Stimulated activated CD4-positive, alpha-beta T cell treated with anti-CD3 and anti-CD28 coated beads, Interleukin-12 subunit alpha, Interleukin-12 subunit beta, amount 100 ng/mL, for 48 hours (primary cell): ENCODE measurements around the gene DLGAP1.

Experiments
- DNase-seq, 3 donors: peaks; one replicate each; pipeline ENCODE4 v3.0.0-alpha.2; 2020; ENCODE audit warnings: low read depth in 2 of 3, low spot score in 1 of 3

DLGAP1 gene

DNA sequence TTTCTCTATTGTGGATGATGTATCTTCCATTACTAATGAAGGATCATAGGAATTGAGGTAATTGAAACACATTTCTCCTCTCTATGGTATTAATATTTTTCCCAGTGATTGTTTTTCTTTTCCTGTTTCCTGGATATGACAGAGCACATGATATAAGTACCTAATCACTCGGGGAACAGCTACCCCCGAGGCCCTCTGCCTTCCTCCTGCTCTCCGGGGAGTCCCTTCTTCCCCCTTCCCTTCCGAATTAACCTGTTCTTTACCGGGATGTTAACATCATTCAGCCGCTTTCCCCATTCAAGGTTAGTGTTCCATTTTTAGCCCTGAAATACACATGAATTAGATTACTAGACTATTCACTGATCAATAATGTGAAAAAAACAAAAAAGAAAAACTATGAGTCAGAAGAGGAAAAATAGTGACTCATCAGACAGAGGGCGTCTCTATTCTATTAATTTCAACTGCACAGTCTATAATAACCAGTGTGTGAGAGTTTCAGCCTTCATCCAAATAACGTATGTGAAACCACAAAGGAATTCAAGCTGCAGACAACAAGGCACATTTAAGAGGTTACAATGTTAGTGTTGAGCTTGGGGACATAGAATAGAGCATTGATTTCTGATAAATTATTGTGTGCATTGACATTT lies 450.8 kb downstream of the DLGAP1 start:
- DNase-seq: no peak

DNA sequence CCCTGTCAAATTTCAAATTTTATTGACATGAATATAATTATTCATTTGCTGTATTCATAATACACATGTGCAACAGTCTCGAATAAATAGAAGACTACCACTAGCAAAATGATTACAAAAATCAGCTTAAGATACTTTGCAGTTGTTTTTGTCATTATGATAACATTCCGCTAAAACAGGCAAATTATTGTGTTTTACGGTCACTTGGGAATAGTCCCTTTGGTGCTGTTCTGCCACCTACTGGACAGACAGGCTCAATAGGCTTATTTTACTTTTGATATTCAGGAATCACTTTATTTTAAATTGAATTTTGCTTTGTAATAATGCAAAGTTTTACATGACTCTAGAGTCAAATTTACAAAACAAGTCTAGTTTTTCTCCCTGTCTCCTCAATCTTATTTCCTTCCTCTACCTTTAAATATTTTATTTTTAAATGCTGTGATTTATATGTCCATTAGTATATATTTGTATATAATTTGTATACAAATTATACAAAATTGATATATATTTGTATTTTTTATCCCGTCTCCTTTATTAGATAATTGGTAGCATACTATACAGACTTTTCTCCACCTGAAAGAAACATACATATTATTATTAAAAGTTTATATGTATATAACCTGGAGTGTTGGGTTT lies 456.3 kb downstream of the DLGAP1 start:
- DNase-seq: peak in 1 of 3 donors; percentile 8

DNA sequence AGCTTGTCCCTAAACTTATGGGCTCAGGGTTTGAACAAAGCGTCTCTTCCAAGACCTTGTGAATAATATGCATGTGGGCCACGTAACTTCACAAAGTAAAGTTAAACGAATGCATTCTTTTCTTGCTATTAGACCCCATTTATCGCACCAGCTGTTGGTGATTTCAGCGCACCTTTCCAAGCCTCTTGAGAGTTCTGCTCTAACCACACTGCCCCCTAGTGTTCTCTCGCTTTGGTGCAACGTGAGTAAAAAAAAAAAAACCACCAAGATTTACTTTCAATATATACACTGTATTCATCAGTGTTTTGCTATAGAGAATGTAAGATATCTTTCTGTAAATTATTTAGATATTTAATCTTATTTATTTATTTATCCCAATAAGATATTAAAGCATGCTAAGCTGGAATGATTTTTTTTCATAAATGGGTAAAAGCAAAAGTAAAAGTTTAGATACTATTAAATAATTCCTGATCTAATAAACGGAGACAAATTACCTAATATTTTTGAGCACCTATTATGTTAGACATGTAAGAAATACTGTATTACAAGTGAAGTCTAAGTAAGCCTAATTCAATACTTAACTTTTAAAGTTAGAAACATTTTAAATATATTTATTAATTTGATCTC lies 459.5 kb downstream of the DLGAP1 start:
- peak; percentile 12 to 67 (median 34) for DNase-seq

DNA sequence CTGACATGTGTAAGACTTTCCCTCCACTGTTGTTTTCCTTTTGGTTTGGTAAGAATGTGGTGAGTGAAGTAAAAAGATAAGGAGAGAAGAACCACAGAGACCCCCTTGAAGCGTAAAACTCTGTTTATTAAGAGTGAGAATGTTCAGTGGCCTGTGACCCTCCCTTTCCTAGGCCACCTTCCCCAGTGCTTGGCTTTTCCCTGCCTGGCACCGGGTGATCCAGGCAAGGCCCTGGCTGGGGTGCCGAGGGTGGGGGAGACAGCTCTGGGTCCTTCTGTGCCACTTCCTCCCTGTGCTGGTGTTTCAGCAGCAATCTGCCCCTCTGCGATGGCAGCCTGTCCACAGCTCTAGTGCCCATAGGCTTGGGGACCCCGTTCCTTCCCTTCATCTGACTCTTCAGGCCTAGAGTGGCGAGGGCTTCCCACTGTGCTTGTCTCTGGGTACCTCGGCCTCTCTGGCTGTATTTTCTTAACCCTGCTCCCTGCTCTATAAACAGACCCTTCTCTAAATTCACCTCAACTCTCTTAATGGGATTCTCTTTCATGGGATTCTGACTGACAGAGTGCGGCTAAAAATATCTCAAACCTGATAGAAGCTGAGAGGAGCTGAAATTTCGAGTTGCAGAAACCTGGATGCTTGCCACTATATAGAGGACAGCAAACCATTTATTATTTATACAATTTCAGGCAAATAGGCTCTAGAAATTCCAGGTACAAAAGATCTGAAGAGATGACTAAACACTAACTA lies 461.0 kb downstream of the DLGAP1 start:
- no peak for DNase-seq

DNA sequence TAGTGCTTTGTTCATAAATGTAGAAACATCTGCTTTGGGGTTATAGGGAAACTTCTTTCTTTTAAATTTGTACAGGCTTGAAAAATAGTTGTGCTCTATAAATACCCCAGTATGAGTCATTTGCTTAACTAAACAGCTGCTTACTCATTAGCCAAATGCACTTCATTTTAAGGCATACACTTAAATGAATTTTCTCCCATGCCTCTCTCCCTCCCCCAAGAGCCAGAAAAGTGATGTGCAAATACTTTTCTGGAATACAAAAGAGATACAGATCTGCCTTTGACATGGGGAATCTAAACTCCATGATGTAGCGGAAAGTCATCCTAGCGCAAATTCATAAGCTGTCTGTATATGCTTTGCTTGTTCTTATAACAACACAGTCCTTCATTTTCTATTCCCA lies 469.4 kb downstream of the DLGAP1 start:
- DNase-seq: no peak

DNA sequence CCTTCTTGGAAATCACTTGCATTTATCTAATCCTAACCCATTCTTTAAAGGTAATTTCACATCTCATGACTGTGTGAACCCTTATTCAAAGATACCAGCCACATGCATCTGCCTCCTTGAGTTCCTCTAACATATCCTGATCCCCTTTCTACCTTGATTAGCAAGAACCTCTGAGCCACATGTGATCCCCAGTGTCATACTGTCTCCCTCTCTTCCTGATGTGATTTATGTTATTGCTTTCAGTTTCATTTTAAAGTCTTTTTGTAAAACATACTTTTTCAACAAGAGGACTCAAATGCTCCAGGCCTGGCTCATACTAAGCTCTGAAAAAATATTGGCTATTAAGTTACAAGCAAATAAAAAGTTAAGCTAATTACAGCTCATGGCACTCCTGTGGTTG lies 470.1 kb downstream of the DLGAP1 start:
- DNase-seq: no peak

DNA sequence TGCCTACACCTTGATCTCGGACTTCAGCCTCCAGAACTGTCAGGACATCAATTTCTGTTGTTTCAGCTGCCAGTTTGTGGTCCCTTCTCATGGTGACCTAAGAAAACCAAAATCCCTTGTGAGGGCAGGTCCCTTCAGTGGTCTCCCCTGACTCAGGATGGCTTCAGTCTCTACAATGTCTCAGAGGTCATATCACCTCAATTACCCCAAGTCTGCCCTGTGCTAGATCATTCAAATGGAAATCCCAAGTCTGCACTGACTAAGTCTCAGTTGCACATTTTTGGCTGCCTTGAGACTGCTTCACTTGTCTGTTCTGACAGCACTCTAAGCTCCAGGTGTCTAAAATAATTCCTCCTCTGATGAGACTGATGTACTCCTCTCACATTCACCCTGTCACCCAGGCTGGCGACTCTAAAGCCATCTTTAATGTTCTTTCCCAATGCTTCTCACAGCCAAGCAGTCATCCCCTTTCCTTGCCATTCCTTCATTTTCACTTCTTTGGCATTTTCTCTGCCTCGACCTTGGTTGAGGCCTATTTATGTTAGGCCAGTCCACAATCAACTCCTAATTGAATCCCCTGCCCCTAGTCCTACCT lies 470.8 kb downstream of the DLGAP1 start:
- no peak for DNase-seq

DNA sequence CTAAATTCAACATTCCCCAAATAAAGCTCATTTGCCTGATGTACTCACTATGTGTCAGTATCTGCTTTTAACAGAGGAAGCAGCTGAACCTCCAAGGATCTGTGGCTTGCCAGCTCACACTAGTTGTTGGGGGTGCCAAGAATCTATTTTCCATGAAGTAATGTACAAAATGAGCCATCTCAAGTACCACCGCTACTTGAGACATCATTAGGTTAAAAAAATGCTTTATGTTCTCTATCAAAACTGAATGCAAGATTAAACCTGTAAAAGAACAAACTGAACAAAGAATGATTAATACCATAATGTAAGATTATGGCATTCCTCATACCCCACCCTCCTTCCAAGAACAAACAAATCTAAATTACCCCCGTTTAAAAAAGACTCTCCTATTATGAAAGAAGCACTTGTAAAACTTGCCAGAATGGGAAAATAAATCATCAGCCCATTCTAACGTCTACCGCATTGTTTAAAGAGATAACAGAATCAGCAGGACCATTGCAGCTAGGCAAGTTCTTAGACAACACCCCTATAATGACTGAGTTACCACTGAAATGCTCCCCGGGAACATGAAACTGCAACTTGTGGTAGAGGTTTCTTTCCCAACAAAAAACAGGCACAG lies 471.6 kb downstream of the DLGAP1 start:
- no peak for DNase-seq

DNA sequence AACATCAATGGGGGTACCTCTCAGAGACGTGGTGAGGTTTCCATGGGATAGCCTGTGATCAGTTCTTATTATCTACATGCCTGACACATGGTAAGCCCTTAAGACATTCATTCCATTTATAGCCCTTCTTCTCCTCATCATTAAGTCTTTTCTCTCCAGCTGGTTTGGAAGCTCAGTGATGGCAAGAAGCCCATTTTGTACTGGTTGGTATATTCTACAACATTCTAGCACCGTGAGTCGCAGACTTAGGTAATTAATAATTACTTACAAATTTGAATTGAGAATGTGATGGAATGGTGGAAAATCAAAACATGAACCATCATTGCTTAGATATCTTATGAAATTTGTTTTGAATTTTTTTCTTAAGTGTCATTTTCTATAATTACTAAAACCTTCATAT lies 472.6 kb downstream of the DLGAP1 start:
- DNase-seq: no peak

DNA sequence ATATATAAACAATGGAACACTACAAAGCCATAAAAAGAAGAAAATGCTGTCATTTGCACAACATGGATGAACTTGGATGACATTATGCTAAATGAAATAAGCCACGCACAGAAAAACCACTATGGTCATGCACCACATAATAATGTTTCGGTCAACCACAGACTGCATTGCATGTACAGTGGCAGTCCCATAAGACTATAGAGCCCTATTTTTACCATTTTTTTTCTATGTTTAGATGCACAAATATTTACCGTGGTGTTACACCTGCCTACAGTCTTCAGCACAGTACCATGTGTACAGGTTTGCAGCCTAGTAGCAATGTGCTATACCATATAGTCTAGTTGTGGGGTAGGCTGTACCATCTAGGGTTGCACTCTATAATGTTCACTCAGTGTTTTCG lies 476.1 kb downstream of the DLGAP1 start:
- no peak for DNase-seq

DNA sequence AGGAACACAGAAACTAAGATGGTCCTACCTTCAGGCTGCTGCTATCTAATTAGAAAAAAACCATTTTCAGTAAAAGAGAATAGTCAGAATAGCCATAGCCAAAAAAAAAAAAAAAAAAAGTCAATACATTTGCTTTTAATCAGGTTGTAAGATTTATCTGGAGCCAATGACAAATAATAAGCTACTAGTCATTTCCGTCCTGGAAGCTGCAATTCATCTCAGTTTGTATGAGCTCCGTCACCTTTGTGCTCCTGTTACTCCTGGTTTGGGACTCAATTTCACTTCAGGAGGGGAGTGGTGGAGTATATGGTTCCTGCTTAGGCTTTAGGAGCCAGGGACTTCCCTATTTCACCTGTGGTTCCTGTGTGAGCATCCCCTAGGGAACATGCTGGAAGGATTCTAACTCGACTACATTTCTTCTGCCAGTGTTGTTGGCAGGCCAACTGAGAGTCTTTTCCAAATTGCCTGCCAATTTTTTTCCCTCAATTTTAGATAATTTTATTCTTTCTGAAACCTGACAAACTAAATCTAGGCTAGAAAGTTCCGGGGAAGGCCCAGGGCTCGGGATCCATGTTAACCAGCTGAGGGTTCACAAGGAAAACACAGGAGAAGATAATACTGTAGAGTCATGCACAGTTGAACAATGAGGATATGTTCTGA lies 481.8 kb downstream of the DLGAP1 start:
- no peak for DNase-seq

DNA sequence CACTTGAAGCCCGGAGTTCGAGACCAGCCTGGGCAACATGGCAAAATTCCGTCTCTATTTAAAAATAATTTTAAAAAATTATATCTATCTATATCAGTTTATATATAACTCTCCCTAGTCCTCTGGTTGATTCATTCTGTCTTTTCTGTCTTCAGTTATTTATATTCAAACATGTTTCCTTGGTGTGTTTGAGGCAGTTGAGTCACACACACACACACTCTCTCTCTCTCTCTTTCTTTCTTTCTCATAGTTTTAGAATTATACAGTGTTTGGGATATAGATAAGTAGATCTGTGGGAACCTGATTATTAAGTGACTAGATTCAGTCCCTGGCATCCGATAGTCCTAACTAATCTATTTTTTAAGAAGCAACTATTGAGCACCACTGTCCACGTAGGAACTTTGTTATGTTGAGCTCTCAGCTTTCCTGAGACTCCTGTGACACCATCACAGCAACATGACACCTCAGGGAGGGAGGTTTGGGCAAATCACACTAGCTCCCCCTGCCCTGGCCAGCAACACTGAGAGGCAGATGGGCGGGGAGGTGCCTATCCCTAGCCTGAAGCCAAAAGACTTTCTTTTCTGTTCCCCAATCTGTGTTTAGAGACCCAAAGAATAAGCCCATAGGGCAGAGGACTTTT lies 482.7 kb downstream of the DLGAP1 start:
- no peak for DNase-seq

DNA sequence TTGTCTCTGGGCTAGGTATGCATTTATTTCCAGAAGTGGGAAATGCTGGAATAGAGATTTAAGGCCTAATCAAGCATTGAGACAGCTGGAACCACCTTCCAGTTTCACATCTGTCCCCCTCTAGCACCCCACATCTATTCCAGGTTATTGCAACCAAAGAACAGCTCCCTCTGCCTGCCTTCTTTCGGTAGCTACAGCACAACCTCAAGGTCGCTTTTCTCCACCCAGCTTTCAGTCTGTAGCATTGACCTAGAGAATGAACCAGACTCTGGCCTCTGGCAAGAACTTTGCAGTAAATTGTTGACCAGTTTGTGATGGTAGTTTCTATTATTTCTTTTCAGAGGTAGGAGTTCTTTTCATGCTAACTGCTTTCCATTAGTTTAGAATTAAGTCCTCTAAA lies 484.2 kb downstream of the DLGAP1 start:
- no peak for DNase-seq

DNA sequence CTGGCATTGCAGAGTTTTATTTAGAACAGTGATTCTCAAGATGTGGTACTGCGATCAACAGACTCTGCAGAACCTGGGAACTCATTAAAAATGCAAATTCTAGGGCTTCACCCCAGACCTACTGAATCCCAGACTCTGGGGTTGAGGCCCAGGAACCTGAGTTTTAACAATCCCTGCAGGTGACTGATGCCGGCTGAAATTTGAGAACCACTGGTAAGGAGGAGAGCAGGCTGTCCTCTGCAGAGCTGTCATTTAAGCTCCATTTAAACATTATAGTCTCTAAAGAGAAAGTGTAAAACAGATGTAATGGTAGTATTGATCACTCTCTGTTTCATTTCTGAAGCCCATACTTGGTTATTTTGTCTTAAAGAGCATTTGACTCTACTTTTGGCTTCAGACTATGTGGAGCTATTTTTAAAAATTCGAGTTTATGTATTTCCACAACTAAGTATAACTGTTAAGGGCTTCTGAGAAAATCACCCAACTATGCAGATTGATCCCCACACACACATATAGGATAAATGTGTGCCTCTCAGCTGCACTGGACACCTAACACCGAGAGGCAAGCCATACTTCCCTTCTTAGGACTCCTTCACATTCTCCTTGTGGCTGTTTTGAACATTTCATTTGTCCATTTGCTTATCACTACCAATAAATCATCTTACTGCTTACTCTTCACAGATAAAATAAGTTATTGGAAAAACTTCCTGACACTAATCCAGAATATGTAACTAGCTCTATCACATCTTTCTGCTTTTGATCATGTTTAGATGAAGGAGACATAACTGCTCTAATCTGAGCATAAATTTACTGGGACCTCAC lies 487.5 kb downstream of the DLGAP1 start:
- DNase-seq: no peak

DNA sequence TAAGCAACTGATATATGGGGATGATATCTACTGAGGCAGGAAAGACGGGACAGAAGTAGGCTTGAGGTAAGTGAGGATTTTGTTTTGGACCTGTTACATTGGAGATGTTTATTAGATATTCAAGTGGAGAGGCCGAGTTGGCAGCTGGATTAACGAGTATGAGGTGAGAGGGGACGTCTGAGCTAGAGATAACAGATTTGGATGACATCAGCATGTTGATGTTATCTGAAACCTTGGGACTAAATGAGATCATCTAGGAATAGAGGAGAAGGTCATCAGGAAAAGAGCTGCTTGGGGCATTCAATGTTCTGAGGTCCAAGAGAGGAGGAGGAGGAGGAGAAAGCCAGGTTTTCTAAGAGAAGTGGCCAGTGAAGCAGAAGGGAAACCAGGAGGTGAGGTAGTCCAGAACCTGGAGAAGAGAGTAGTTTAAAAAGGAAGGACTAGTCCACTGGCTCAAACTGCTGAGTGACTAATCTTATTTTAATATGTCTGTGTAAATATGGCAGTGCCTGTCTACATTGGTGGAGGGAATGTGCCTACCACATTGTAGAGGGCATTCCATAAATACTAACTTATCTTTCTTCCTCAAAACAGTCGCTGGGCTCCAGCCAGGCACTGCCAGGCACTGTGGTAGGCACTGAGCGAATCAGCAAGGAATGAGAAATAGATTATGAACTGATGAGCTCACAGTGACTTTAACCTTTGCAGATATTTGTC lies 488.3 kb downstream of the DLGAP1 start:
- no peak for DNase-seq

DNA sequence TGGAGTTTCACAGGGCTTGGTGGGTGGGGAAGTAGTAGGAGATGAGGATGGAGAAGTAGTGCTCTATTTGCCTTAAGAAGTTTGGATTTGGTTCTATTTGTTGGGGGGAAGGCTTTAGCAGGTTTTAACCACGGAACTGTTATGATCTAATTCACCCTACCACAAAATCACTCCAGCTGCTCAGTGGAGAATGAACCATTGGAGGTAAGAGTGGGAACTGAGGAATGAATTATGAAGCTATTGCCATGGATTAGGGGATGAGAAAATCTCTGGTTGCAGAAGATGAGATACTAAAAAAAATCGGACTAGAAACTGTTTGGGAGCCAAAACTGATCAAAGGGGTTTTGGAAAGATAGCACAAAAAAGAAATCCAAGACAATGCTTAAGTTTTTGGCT lies 488.9 kb downstream of the DLGAP1 start:
- no peak for DNase-seq

DNA sequence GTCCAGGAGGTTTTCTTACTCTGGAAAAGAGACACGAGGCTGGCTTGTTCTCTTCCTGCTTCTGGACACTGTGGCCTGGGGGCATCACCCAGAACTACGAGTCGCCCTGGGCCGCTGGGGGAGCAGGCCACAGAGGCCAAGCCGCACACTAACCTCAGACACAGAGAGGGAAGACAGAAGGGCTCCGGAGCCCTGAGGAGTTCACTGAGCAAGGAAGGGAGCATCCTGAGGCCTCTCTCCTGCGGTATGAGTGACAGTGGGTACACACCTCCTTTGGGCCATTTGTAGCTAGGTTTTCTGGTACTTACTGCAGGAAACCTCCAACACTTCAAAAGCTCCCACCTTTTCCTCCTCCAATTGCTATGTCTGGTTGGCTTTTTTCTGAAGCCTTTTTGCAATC lies 494.1 kb downstream of the DLGAP1 start:
- no peak for DNase-seq

DNA sequence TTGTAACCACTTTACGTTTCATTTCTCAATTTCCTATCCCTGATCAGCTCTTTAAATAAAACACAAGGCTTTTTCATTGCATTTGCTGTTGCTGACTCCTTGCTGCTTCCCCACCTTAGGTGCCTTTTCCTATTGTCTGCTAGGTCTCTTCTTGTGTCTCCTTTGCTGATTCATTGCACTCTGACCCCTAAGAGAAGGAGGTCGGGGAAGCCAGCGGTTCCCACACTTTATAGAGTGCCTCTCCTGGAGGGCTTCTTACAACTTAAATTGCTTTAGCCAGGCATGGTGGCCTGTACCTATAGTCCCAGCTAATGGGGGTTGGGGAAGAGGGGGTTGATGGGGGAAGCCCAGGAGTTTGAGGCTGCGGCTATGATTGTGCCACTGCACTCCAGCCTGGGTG lies 495.0 kb downstream of the DLGAP1 start:
- no peak for DNase-seq

DNA sequence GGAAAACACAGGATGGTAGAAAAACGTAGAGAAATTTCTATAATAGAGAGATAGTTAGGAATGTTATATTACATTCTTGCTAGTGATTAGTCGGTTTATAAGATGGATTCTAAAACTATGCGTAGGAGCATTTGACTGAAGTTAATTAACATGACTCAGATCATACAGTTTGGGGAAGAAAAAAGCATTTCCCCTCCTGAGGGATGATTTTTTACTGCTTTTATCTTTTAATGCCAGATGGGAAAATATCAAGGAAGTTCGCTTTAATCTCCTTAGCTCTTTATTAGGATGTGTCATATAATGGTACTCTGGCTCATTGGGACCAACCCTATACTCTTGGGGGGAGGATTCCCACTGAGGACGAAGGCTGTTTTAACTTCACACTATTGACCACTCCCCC lies 503.1 kb downstream of the DLGAP1 start:
- no peak for DNase-seq
